ENCODE measurements around the gene CLDN2. TPM values are rescaled to one million over a fixed set of nuclear protein-coding genes. Genes with fewer than 3 reads are reported as not detected.

The CLDN2 gene
- total RNA-seq, 1 experiment from 2014 or later, result 17.6 TPM

GRCh38 chrX:106928227-106928626 lies 8.0 kb downstream of the CLDN2 start:
- H3K27me3 Mint-ChIP-seq (ENCODE audit: unreplicated experiment), result no peaks in the 10 kb centered on the region
- intact Hi-C loops (cut with micrococcal nuclease; ENCODE audit: unreplicated experiment), result no loop called here
- TSS peak; percentile 78 for BruUV-seq (replicated peaks)
- TF ChIP-seq CTCF (IDR thresholded peaks at IDR 0.05; ENCODE audit: unreplicated experiment), result no peak
- peak overlapping the region; percentile 55 for H3K4me3 Mint-ChIP-seq (ENCODE audit: low read depth, unreplicated experiment)
- peaks cover 15% of the 10 kb centered on the region for H3K36me3 Mint-ChIP-seq (ENCODE audit: insufficient read depth, unreplicated experiment)
- H3K4me1 Mint-ChIP-seq (ENCODE audit: low read depth, unreplicated experiment), result peaks cover 40% of the 10 kb centered on the region
- no peaks in the 10 kb centered on the region for H3K9me3 Mint-ChIP-seq (ENCODE audit: low read depth, unreplicated experiment)
- no peak for DNase-seq
- peak overlapping the region; percentile 43 for H3K27ac Mint-ChIP-seq (ENCODE audit: unreplicated experiment)
- CTCF ChIA-PET, result interaction anchor here (0.7 to 1.2 kb wide), 3 partner anchors 22 to 30 kb away, joined by 4 to 5 read pairs (median 4); no protein-coding TSS in a partner anchor

DNA sequence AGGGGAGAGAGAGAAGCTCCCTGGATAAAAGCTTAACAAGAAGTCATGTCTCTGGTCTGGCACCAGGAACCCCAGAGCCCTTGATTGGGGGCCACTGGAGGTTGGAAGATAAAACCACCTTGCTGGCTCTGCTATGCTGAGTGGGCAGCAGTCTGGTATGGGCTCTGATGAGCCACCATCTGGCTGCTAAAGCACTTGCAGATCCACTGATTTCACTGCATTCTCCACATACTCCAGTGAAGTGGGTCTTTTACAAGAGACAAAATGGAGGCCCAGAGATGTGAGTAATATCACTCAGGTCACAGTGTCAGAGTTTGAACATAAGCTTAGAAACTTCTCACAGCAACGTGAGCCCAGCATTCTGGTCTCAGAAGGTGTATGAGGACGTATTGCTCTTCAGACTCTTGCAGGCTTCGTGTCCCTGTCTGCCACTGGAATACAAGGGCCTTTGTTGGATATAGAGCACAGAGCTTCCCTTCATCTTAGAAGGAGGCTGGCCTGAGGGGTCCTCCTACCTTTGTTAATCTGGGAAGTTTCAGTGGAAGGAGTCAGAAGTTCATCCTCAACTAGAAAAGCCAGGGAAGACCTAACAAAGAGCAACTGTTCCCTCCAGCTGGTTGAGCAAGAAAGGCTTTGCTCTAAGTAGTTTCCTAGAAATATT lies 11.8 kb downstream of the CLDN2 start:
- Mint-ChIP-seq H3K4me1 (ENCODE audit: low read depth, unreplicated experiment) (peaks cover 45% of the 10 kb centered on the region), H3K27me3 (ENCODE audit: unreplicated experiment) (no peaks in the 10 kb centered on the region), H3K4me3 (ENCODE audit: low read depth, unreplicated experiment) (peak overlapping the region; percentile 39), H3K27ac (ENCODE audit: unreplicated experiment) (peak overlapping the region; percentile 88), H3K36me3 (ENCODE audit: insufficient read depth, unreplicated experiment) (peaks cover 15% of the 10 kb centered on the region), H3K9me3 (ENCODE audit: low read depth, unreplicated experiment) (no peaks in the 10 kb centered on the region)
- no TSS peak for BruUV-seq (replicated peaks)
- CTCF ChIA-PET, result interaction anchor here (0.5 to 2.1 kb wide), 5 partner anchors 12 to 170 kb away, joined by 3 to 9 read pairs (median 4); no protein-coding TSS in a partner anchor
- TF ChIP-seq CTCF (IDR thresholded peaks at IDR 0.05; ENCODE audit: unreplicated experiment), result no peak
- intact Hi-C loops (cut with micrococcal nuclease; ENCODE audit: unreplicated experiment), result loop anchor here (2.0 kb wide), 3 partner anchors 13 to 37 kb away; no protein-coding TSS in a partner anchor
- no peak for DNase-seq

DNA sequence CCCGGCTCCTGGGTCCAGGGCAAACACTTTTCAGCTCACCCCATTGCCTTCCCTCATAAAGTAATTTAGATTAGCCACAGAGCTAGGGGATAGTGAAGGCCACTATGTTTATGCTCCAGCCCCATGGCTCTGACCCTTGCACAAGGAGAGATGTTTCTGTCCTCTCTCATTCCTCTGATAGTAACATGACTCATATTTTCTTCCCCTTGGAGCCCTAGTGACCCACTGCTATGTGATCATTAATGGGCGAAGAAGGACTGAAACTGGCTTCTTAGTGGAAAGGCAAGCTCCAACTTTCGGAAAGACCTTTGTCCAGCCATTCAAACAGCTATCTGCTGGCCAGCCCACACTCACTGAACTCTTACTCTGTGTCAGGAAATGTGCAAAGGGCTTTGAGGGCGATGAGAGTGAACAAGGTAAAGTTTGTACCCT lies 12.3 kb downstream of the CLDN2 start:
- Mint-ChIP-seq H3K4me3 (ENCODE audit: low read depth, unreplicated experiment) (peak overlapping the region; percentile 39), H3K36me3 (ENCODE audit: insufficient read depth, unreplicated experiment) (peaks cover 15% of the 10 kb centered on the region), H3K4me1 (ENCODE audit: low read depth, unreplicated experiment) (peaks cover 45% of the 10 kb centered on the region), H3K9me3 (ENCODE audit: low read depth, unreplicated experiment) (no peaks in the 10 kb centered on the region), H3K27me3 (ENCODE audit: unreplicated experiment) (no peaks in the 10 kb centered on the region), H3K27ac (ENCODE audit: unreplicated experiment) (peak overlapping the region; percentile 88)
- no peak for TF ChIP-seq CTCF (IDR thresholded peaks at IDR 0.05; ENCODE audit: unreplicated experiment)
- no TSS peak for BruUV-seq (replicated peaks)
- CTCF ChIA-PET, result interaction anchor here (0.5 to 2.1 kb wide), 5 partner anchors 13 to 170 kb away, joined by 3 to 9 read pairs (median 4); no protein-coding TSS in a partner anchor
- intact Hi-C loops (cut with micrococcal nuclease; ENCODE audit: unreplicated experiment), result loop anchor here (2.0 kb wide), 3 partner anchors 14 to 38 kb away; no protein-coding TSS in a partner anchor
- DNase-seq, result no peak

- H3K27ac Mint-ChIP-seq (ENCODE audit: unreplicated experiment), result peak overlapping the region; percentile 88
- BruUV-seq (replicated peaks), result no TSS peak
- no peaks in the 10 kb centered on the region for H3K27me3 Mint-ChIP-seq (ENCODE audit: unreplicated experiment)
- CTCF ChIA-PET, result interaction anchor here (0.9 to 2.1 kb wide), 5 partner anchors 13 to 35 kb away, joined by 3 to 9 read pairs (median 4); no protein-coding TSS in a partner anchor
- peaks cover 45% of the 10 kb centered on the region for H3K4me1 Mint-ChIP-seq (ENCODE audit: low read depth, unreplicated experiment)
- H3K4me3 Mint-ChIP-seq (ENCODE audit: low read depth, unreplicated experiment), result peak overlapping the region; percentile 39
- intact Hi-C loops (cut with micrococcal nuclease; ENCODE audit: unreplicated experiment), result loop anchor here (2.0 kb wide), 3 partner anchors 14 to 38 kb away; no protein-coding TSS in a partner anchor
- no peaks in the 10 kb centered on the region for H3K9me3 Mint-ChIP-seq (ENCODE audit: low read depth, unreplicated experiment)
- peaks cover 15% of the 10 kb centered on the region for H3K36me3 Mint-ChIP-seq (ENCODE audit: insufficient read depth, unreplicated experiment)
- no peak for DNase-seq
- no peak for TF ChIP-seq CTCF (IDR thresholded peaks at IDR 0.05; ENCODE audit: unreplicated experiment)
These were observed 12.8 kb downstream of the CLDN2 start for GRCh38 chrX:106932960-106933537.
